Liver (tissue), 3 donors: Measurements from ENCODE around the gene CRMP1.

ENCODE experiments used
- EGR1 ChIP-seq, 2 donors: IDR thresholded peaks; 2 replicates each; pipeline ENCODE4 v1.6.1; 2016 to 2018; ENCODE audit warnings: antibody characterized with exemption in 2 of 2, low read depth in 2 of 2
- FOXA1 ChIP-seq: IDR thresholded peaks from 2 replicates; pipeline ENCODE4 v1.6.1; 2016; ENCODE audit warnings: antibody characterized with exemption
- GABPA ChIP-seq, 2 donors: IDR thresholded peaks in 1 of 2; conservative IDR thresholded peaks in 1 of 2; 2 replicates each; pipeline ENCODE4 v1.6.1; 2016; ENCODE audit warnings: antibody characterized with exemption in 2 of 2, mild to moderate bottlenecking in 1 of 2, moderate library complexity in 1 of 2
- JUND ChIP-seq, 2 donors: IDR thresholded peaks; 2 replicates each; pipeline ENCODE4 v1.6.1; 2016; ENCODE audit warnings: antibody characterized with exemption in 2 of 2
- RAD21 ChIP-seq, 2 donors: IDR thresholded peaks; 2 replicates each; pipeline ENCODE4 v1.6.1; 2016; ENCODE audit warnings: antibody characterized with exemption in 2 of 2, mild to moderate bottlenecking in 2 of 2
- RXRA ChIP-seq, 2 donors: IDR thresholded peaks; 2 replicates each; pipeline ENCODE4 v1.6.1; 2017 to 2018; ENCODE audit warnings: antibody characterized with exemption in 2 of 2, mild to moderate bottlenecking in 1 of 2
- SP1 ChIP-seq: IDR thresholded peaks from 2 replicates; pipeline ENCODE4 v1.6.1; 2018; ENCODE audit warnings: antibody characterized with exemption, mild to moderate bottlenecking
- TAF1 ChIP-seq: conservative IDR thresholded peaks from 2 replicates; pipeline ENCODE4 v1.6.1; 2016; ENCODE audit warnings: antibody characterized with exemption, mild to moderate bottlenecking
- YY1 ChIP-seq: IDR thresholded peaks from 2 replicates; pipeline ENCODE4 v1.6.1; 2016; ENCODE audit warnings: antibody characterized with exemption, mild to moderate bottlenecking
- TF ChIP-seq, protein P1 (sequence below): fragments of 150-350 bp; IDR thresholded peaks from 2 replicates; pipeline ENCODE4 v1.5.1; 2017; ENCODE audit warnings: improper control_type of control experiment, low read depth, low read length; ENCODE audit not compliant: missing input control
- TF ChIP-seq, protein P2 (sequence below): IDR thresholded peaks from 2 replicates; pipeline ENCODE4 v1.6.1; 2016; ENCODE audit warnings: antibody characterized with exemption
- TF ChIP-seq, protein P3 (sequence below): IDR thresholded peaks from 2 replicates; pipeline ENCODE4 v1.6.1; 2016; ENCODE audit warnings: antibody characterized with exemption, mild to moderate bottlenecking
- donor health status: healthy.
- donor health status: healthy.

DNA sequence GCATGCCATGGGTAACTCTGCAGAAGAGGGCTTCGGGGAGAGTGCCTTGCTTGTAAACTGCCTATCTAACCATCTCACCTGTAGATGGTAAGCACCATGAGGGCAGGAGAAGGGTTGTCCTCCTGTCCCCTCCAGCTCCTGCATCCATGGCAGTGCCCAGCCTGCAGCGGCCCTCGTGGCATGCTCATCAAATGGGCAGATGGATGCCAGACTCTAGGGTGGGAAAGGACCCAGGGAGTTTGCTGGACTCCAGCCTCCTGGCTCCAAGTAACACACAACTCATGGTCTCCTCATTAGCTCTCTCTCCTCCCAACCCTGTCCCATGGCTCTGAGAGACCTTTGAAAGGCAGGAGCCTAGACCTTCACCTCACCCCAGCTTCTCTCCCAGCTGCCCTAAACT is 29.7 kb upstream of the CRMP1 start:
- TF ChIP-seq, protein P1, sequence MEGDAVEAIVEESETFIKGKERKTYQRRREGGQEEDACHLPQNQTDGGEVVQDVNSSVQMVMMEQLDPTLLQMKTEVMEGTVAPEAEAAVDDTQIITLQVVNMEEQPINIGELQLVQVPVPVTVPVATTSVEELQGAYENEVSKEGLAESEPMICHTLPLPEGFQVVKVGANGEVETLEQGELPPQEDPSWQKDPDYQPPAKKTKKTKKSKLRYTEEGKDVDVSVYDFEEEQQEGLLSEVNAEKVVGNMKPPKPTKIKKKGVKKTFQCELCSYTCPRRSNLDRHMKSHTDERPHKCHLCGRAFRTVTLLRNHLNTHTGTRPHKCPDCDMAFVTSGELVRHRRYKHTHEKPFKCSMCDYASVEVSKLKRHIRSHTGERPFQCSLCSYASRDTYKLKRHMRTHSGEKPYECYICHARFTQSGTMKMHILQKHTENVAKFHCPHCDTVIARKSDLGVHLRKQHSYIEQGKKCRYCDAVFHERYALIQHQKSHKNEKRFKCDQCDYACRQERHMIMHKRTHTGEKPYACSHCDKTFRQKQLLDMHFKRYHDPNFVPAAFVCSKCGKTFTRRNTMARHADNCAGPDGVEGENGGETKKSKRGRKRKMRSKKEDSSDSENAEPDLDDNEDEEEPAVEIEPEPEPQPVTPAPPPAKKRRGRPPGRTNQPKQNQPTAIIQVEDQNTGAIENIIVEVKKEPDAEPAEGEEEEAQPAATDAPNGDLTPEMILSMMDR = no peak
- TF ChIP-seq GABPA (IDR thresholded peaks at IDR 0.05 in 1 of 2, conservative IDR thresholded peaks at IDR 0.05 in 1 of 2) (no peak), RAD21 (IDR thresholded peaks at IDR 0.05) (no peak), SP1 (no peak), JUND (IDR thresholded peaks at IDR 0.05) (no peak), RXRA (IDR thresholded peaks at IDR 0.05) (no peak), TAF1 (no peak), FOXA1 (no peak), YY1 (no peak), EGR1 (IDR thresholded peaks at IDR 0.05; ENCODE audit: low read depth in 2 of 2) (no peak)
- TF ChIP-seq, protein P2, sequence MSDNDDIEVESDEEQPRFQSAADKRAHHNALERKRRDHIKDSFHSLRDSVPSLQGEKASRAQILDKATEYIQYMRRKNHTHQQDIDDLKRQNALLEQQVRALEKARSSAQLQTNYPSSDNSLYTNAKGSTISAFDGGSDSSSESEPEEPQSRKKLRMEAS = no peak
- TF ChIP-seq, protein P3, sequence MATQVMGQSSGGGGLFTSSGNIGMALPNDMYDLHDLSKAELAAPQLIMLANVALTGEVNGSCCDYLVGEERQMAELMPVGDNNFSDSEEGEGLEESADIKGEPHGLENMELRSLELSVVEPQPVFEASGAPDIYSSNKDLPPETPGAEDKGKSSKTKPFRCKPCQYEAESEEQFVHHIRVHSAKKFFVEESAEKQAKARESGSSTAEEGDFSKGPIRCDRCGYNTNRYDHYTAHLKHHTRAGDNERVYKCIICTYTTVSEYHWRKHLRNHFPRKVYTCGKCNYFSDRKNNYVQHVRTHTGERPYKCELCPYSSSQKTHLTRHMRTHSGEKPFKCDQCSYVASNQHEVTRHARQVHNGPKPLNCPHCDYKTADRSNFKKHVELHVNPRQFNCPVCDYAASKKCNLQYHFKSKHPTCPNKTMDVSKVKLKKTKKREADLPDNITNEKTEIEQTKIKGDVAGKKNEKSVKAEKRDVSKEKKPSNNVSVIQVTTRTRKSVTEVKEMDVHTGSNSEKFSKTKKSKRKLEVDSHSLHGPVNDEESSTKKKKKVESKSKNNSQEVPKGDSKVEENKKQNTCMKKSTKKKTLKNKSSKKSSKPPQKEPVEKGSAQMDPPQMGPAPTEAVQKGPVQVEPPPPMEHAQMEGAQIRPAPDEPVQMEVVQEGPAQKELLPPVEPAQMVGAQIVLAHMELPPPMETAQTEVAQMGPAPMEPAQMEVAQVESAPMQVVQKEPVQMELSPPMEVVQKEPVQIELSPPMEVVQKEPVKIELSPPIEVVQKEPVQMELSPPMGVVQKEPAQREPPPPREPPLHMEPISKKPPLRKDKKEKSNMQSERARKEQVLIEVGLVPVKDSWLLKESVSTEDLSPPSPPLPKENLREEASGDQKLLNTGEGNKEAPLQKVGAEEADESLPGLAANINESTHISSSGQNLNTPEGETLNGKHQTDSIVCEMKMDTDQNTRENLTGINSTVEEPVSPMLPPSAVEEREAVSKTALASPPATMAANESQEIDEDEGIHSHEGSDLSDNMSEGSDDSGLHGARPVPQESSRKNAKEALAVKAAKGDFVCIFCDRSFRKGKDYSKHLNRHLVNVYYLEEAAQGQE = no peak
